Neural cell (in vitro differentiated cells): ENCODE results near the gene C21orf58. TPM values are rescaled to one million over a fixed set of nuclear protein-coding genes. Genes with fewer than 3 reads are reported as not detected.

ENCODE experiments used
- H2AFZ ChIP-seq: fragments of 200-600, 300-800 bp; sonication (generic), shearing (Covaris generic); 2 replicates; pipeline ENCODE4 v1.6.0; 2014; ENCODE audit warnings: low read depth, mild to moderate bottlenecking, antibody characterized with exemption, low read length, moderate library complexity
- H3F3A ChIP-seq: fragments of 200-600 bp; shearing (Covaris generic); 2 replicates; pipeline ENCODE4 v1.6.1; 2016; ENCODE audit warnings: mild to moderate bottlenecking, moderate library complexity, mixed read lengths, antibody characterized with exemption, low read length; ENCODE audit not compliant: insufficient read depth, poor library complexity, severe bottlenecking
- H3K27ac ChIP-seq: fragments of 200-600, 300-800 bp; sonication (generic), shearing (Covaris generic); 2 replicates; pipeline ENCODE4 v1.5.1; 2014; ENCODE audit warnings: mild to moderate bottlenecking, low read length, moderate library complexity
- H3K27me3 ChIP-seq: fragments of 300-800, 200-600 bp; sonication (generic), shearing (Covaris generic); 2 replicates; pipeline ENCODE4 v1.6.0; 2014; ENCODE audit warnings: mild to moderate bottlenecking, low read depth, low read length, moderate library complexity; ENCODE audit not compliant: insufficient read depth
- H3K36me3 ChIP-seq: fragments of 300-800, 200-600 bp; sonication (generic), shearing (Covaris generic); 2 replicates; pipeline ENCODE4 v1.5.1; 2014; ENCODE audit warnings: mild to moderate bottlenecking, antibody characterized with exemption, low read length, moderate library complexity; ENCODE audit not compliant: insufficient read depth
- H3K4me2 ChIP-seq: fragments of 300-800, 200-600 bp; sonication (generic), shearing (Covaris generic); 2 replicates; pipeline ENCODE4 v1.6.0; 2014; ENCODE audit warnings: mild to moderate bottlenecking, low read length
- H3K4me3 ChIP-seq: fragments of 300-800, 200-600 bp; sonication (generic), shearing (Covaris generic); 2 replicates; pipeline ENCODE4 v1.5.1; 2014; ENCODE audit warnings: mild to moderate bottlenecking, low read length, moderate library complexity
- H3K79me2 ChIP-seq: fragments of 200-600 bp; shearing (Covaris generic); replicated peaks from 2 replicates; pipeline ENCODE4 v1.6.0; 2014; ENCODE audit warnings: mild to moderate bottlenecking, low read length, moderate library complexity; ENCODE audit not compliant: insufficient read depth
- H3K9ac ChIP-seq: fragments of 300-800, 200-600 bp; sonication (generic), shearing (Covaris generic); 2 replicates; pipeline ENCODE4 v1.6.1; 2016; ENCODE audit warnings: mild to moderate bottlenecking, low read length, mixed read lengths
- H3K9me2 ChIP-seq: fragments of 200-600 bp; shearing (Covaris generic); 2 replicates; pipeline ENCODE4 v1.6.1; 2016; ENCODE audit warnings: mild to moderate bottlenecking, low read length, mixed read lengths; ENCODE audit not compliant: insufficient read depth
- H3K9me3 ChIP-seq: fragments of 200-600, 300-800 bp; sonication (generic), shearing (Covaris generic); 2 replicates; pipeline ENCODE4 v1.6.1; 2016; ENCODE audit warnings: mild to moderate bottlenecking, mixed run types, low read length, moderate library complexity, mixed read lengths
- H4K20me1 ChIP-seq: fragments of 200-600 bp; shearing (Covaris generic); 2 replicates; pipeline ENCODE4 v1.6.1; 2016; ENCODE audit warnings: mild to moderate bottlenecking, mixed run types; ENCODE audit not compliant: insufficient read depth
- EP300 ChIP-seq: fragments of 450-650 bp; conservative IDR thresholded peaks from 2 replicates; pipeline ENCODE4 v1.6.1; 2014; ENCODE audit warnings: antibody characterized with exemption, mild to moderate bottlenecking, moderate library complexity; ENCODE audit not compliant: poor library complexity, severe bottlenecking
- EZH2 ChIP-seq: fragments of 200-600, 300-800 bp; shearing (Covaris generic), sonication (generic); IDR thresholded peaks from 2 replicates; pipeline ENCODE4 v1.6.1; 2014; ENCODE audit warnings: antibody characterized with exemption, low read length, borderline replicate concordance, mild to moderate bottlenecking; ENCODE audit not compliant: insufficient read depth, poor library complexity, severe bottlenecking
- MXI1 ChIP-seq: fragments of 450-650 bp; conservative IDR thresholded peaks from 2 replicates; pipeline ENCODE4 v1.6.1; 2014; ENCODE audit warnings: antibody characterized with exemption, mild to moderate bottlenecking; ENCODE audit not compliant: poor library complexity, severe bottlenecking
- POLR2AphosphoS5 ChIP-seq: IDR thresholded peaks from 2 replicates; pipeline ENCODE4 v1.6.1; 2012
- RAD21 ChIP-seq: fragments of 450-650 bp; conservative IDR thresholded peaks from 2 replicates; pipeline ENCODE4 v1.6.1; 2014; ENCODE audit warnings: antibody characterized with exemption, mild to moderate bottlenecking, moderate library complexity
- REST ChIP-seq: IDR thresholded peaks from 2 replicates; pipeline ENCODE4 v1.6.1; 2012; ENCODE audit warnings: borderline replicate concordance
- SMC3 ChIP-seq: fragments of 450-650 bp; conservative IDR thresholded peaks from 2 replicates; pipeline ENCODE4 v1.6.1; 2014; ENCODE audit warnings: antibody characterized with exemption, mild to moderate bottlenecking, moderate library complexity; ENCODE audit not compliant: poor library complexity
- TAF1 ChIP-seq: IDR thresholded peaks from 2 replicates; pipeline ENCODE4 v1.6.1; 2012; ENCODE audit warnings: low read depth
- polyA plus RNA-seq: library from polyadenylated mRNA; depleted of rRNA; stranded (reverse); fragments of >200 nt; gene quantifications from 2 replicates; pipeline ENCODE4 v1.2.3, GENCODE V29; 2014
- TF ChIP-seq, protein P1 (sequence below): fragments of 450-650 bp; IDR thresholded peaks from 2 replicates; pipeline ENCODE4 v1.5.1; 2014; ENCODE audit warnings: antibody characterized with exemption, mild to moderate bottlenecking, moderate library complexity; ENCODE audit not compliant: poor library complexity, severe bottlenecking

The C21orf58 gene
- polyA plus RNA-seq, 1 donor from 2014 or later, result 3.0 TPM

DNA sequence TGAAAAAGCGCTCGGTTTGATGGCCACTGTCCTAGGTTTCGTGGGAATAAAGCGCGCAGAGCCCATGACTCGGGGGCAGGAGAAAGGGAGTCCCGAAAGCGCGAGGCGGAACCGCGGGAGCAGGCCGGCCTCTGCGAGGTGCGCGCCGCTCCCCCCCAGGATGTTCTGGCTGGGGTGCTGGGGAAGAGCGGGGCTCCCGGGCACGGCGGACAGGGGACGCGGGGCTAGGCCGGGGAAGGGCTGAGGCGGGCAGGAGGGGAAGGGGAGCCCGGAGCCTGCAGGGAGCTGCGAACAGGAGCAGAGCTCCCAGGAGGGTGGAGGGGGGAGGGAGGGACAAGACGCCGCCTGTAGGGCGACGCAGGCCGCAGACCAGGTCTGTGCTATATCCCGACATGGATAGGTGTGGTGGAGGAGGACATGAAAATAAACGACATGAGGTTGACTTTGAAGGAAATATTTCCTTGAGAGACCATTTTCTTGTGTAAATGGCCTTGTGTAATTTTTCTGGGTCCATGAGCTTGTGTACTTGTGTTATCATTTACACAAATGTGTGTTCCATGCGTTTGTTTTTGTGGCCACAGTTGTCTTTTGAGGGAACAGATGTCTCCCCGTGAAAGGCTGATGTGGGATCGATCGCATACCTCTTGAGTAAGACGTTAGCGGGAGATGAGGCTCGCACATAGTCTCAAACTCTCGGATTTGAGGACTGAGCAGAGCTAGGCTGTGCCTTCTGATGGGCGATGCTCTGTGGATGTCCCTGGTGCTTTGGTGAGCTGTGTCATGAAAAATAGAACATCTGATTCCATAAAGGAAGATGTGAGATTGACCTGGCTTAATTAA is 1.6 kb upstream of the C21orf58 start:
- H3K36me3 ChIP-seq, result no peaks in the 10 kb centered on the region
- no peaks in the 10 kb centered on the region for H3K9me2 ChIP-seq
- peaks cover 49% of the 10 kb centered on the region for H3K79me2 ChIP-seq
- no peaks in the 10 kb centered on the region for H3F3A ChIP-seq
- TF ChIP-seq SMC3, result peak; percentile 8
- no peak for TF ChIP-seq REST
- TF ChIP-seq EZH2, result no peak
- no peak for TF ChIP-seq EP300
- peak; percentile 12 for TF ChIP-seq RAD21
- TF ChIP-seq POLR2AphosphoS5, result peak; percentile 18
- peak; percentile 54 for TF ChIP-seq TAF1
- TF ChIP-seq MXI1, result peak; percentile 60
- TF ChIP-seq, protein P1, sequence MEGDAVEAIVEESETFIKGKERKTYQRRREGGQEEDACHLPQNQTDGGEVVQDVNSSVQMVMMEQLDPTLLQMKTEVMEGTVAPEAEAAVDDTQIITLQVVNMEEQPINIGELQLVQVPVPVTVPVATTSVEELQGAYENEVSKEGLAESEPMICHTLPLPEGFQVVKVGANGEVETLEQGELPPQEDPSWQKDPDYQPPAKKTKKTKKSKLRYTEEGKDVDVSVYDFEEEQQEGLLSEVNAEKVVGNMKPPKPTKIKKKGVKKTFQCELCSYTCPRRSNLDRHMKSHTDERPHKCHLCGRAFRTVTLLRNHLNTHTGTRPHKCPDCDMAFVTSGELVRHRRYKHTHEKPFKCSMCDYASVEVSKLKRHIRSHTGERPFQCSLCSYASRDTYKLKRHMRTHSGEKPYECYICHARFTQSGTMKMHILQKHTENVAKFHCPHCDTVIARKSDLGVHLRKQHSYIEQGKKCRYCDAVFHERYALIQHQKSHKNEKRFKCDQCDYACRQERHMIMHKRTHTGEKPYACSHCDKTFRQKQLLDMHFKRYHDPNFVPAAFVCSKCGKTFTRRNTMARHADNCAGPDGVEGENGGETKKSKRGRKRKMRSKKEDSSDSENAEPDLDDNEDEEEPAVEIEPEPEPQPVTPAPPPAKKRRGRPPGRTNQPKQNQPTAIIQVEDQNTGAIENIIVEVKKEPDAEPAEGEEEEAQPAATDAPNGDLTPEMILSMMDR, result no peak
- H3K9ac ChIP-seq, result peak overlapping the region; percentile 85
- peak overlapping the region; percentile 49 for H3K4me2 ChIP-seq
- H3K9me3 ChIP-seq, result no peaks in the 10 kb centered on the region
- peak overlapping the region; percentile 83 for H3K4me3 ChIP-seq
- peak overlapping the region; percentile 74 for H3K27ac ChIP-seq
- peak overlapping the region; percentile 56 for H2AFZ ChIP-seq
- H3K27me3 ChIP-seq, result no peaks in the 10 kb centered on the region
- H4K20me1 ChIP-seq, result no peaks in the 10 kb centered on the region

- Histone ChIP-seq H3K27me3 (no peaks in the 10 kb centered on the region), H3K27ac (peak overlapping the region; percentile 87), H3K9me3 (no peaks in the 10 kb centered on the region), H3K9me2 (no peaks in the 10 kb centered on the region), H4K20me1 (no peaks in the 10 kb centered on the region), H3K9ac (peak overlapping the region; percentile 85), H3K4me2 (peak overlapping the region; percentile 49), H3F3A (no peaks in the 10 kb centered on the region), H3K36me3 (no peaks in the 10 kb centered on the region), H3K4me3 (peak overlapping the region; percentile 83), H3K79me2 (peaks cover 49% of the 10 kb centered on the region), H2AFZ (peak overlapping the region; percentile 56)
- TF ChIP-seq EP300, result no peak
- no peak for TF ChIP-seq RAD21
- no peak for TF ChIP-seq MXI1
- TF ChIP-seq POLR2AphosphoS5, result peak; percentile 81
- TF ChIP-seq SMC3, result peak; percentile 7
- TF ChIP-seq, protein P1, result peak; percentile 42
- TF ChIP-seq EZH2, result no peak
- no peak for TF ChIP-seq REST
- TF ChIP-seq TAF1, result peak; percentile 7
Measured at GRCh38 chr21:46324390-46325072, 861 bp upstream of the C21orf58 start.
